HG03469 (cell line): ENCODE data around the gene KCNK1.

Experiments
- ATAC-seq: cut with Tn5 transposase; IDR thresholded peaks from one replicate; pipeline ENCODE4 v1.9.1; 2021; ENCODE audit warnings: mild to moderate bottlenecking, moderate library complexity, moderate number of reproducible peaks; ENCODE audit not compliant: unreplicated experiment

The KCNK1 gene

GRCh38 chr1:233635765-233636502, 22.0 kb downstream of the KCNK1 start:
- ATAC-seq, result no peak

DNA sequence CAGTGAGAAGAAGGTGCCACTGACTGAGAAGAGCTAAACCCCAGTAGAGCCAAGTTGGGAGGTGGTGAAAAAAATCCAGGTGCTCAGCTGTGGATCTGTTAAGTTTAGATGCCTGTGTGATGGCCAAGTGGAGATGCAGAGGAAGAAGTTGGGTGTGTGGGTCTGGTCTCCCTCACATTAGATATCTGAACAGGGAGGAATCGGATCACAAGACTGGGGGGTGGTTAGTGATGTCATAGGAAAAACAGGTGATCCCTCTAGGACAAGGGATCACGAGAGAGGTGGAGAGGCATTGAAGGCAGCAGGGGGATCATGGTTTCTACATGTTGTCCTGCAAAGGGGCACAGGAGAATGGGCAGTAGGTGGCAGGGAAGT, 22.6 kb downstream of the KCNK1 start:
- no peak for ATAC-seq

- no peak for ATAC-seq
Measured at GRCh38 chr1:233638513-233638912, 24.6 kb downstream of the KCNK1 start.

GRCh38 chr1:233639611-233640010, 25.7 kb downstream of the KCNK1 start:
- ATAC-seq, result no peak

- ATAC-seq, result no peak
Measured at GRCh38 chr1:233640179-233640578, 26.3 kb downstream of the KCNK1 start.

- no peak for ATAC-seq
Measured at GRCh38 chr1:233641029-233641428, 27.1 kb downstream of the KCNK1 start.

DNA sequence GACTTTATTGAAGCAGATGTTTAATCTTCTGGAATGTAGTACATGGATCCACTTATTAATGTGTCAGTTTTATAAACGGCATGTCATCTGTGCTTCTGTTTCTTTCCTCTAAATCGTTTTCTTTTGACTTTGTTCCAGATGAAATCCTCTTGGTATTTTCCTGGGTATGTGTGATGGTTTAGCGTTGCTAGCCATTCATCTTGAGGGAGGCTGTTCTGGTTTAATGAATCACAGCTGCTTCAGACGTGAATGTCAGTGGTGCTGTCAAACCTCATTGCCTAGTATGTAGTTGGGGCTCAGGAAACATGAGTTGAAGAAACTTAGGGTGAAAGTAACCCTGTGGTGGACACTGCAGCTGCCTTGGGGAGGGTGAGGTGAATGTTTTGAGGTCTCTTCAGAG, 33.2 kb downstream of the KCNK1 start:
- ATAC-seq, result no peak

DNA sequence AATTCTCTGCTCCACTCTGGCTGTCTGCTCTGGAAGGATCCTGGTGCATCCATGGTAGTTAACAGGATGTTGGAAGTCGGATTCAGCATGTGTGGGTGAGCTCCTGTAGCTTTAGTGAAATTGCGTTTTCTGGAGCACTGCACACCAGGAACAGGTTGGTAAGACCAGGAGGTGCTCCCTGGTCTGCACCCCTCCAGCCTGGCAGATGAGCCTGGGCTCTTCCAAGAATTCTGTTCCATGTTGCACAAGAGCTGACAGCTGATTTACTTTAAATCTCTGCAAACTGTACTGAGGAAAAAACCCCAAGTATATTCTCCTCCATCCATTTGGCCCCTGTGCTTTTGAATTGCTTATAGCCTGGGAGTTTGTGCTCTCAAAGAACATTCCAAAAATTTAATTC, 33.7 kb downstream of the KCNK1 start:
- no peak for ATAC-seq

- ATAC-seq, result no peak
Measured at GRCh38 chr1:233651061-233651460, 37.2 kb downstream of the KCNK1 start.

- no peak for ATAC-seq
Measured at GRCh38 chr1:233651563-233652233, 37.8 kb downstream of the KCNK1 start.

- ATAC-seq, result no peak
Measured at GRCh38 chr1:233652526-233652925, 38.6 kb downstream of the KCNK1 start.

DNA sequence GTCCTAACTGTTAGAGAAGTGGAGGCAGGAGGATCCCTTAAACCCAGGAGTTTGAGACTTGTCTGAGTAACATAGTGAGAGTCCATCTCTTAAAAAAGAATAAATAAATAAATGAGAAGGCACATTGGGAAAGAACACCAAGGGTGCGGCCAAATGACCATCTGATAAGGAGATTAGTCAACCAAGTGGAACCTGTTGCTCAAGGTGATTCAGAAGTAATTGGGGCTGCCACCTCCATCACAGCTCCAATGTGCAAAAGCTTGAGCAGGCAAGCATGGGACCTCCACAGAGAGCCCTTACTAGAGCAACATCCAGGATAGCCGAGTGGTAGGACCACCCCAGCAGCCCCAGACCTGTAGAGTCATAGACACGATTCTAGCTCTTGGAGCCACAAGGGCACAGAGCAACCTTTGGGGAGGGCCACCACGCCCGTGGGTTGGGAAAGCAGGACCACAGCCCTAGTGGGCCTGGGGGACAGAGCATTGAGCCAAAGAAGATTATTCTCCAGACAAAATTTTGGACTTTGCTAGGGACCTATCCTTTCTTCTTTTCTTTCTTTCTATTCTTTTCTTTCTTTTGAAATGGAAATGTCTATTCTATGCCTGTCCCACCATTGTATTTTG, 40.9 kb downstream of the KCNK1 start:
- no peak for ATAC-seq

DNA sequence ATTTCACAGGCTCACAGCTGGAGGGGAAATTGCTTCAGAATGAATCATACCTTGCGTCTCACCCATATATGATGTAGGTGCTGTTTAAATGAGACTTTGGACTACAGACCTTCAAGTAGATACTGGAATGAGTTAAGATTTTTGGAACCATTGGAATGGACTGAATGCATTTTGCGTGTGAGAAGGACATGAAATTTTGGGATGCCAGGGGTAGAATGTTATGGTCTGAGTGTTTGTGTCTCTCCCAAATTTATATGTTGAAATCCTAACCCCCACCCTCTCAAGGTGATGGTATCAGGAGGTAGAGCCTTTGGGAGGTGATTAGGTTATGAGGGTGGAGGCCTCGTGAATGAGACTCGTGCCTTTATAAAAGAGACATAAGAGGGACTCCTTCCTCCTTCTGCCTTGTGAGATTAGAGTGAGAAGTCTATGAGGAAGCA, 41.4 kb downstream of the KCNK1 start:
- ATAC-seq, result no peak

DNA sequence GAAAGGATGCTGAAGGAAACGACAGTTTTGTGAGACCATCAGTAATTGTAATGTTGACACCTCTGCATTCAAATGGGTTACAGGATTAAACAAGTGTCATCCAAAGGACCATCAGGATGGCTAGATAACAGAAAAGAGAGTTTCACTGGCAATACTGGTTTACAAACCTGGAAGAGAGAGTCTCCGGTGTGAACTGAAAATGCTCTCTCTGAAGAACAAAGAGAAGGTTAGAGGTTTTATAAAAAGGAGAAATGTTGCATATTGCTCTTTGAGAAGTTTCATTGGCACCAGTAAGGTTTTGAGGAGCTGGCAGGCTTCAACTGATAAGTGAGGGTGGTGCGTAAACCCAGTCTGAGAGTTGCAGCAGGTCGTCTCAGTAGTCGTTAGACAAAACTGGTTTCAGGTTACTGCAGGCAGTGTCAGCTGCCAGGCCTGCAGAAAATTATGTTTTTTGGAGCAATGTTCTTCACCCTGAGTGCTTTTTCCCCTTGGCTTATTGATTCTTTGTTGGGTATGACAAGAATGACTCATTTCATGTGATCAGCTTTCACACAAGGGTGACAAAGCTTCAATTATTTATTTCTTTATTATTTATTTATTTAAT, 42.2 kb downstream of the KCNK1 start:
- ATAC-seq, result no peak

- no peak for ATAC-seq
Measured at GRCh38 chr1:233656687-233657086, 42.8 kb downstream of the KCNK1 start.

DNA sequence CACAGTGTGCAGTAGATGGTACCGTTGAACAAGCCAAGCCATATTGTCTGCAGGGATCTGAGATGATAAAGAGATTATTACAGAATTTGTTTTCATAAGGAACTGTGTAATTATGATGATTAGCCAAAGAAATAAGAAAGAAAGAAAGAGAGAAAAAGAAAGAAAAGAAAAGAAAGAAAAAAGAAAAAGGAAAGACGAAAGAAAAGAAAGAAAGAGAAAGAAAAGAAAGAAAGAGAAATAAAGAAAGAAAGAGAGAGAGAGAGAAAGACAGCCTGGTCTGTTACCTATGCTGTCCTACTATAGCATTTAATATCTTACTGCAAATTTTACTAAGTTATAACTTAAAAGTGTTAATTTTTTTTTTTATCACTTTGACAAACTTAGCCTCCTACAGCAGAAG, 43.6 kb downstream of the KCNK1 start:
- ATAC-seq, result no peak

DNA sequence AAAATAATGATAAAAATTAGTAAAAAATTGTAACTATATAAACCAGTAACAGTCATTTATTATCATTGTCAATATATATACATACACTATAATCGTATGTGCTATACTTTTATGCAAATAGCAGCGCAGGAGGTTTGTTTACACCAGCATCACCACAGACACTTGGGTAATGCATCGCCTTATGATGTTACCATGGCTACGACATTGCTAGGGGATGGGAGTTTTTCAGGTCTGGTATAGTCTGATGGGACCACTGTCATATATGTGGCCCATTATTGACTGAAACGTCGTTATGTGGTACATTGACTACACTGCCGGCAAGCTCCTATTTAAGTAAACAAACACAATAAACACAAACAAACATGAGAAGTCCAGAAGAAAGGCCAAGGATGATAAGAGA, 45.6 kb downstream of the KCNK1 start:
- no peak for ATAC-seq

DNA sequence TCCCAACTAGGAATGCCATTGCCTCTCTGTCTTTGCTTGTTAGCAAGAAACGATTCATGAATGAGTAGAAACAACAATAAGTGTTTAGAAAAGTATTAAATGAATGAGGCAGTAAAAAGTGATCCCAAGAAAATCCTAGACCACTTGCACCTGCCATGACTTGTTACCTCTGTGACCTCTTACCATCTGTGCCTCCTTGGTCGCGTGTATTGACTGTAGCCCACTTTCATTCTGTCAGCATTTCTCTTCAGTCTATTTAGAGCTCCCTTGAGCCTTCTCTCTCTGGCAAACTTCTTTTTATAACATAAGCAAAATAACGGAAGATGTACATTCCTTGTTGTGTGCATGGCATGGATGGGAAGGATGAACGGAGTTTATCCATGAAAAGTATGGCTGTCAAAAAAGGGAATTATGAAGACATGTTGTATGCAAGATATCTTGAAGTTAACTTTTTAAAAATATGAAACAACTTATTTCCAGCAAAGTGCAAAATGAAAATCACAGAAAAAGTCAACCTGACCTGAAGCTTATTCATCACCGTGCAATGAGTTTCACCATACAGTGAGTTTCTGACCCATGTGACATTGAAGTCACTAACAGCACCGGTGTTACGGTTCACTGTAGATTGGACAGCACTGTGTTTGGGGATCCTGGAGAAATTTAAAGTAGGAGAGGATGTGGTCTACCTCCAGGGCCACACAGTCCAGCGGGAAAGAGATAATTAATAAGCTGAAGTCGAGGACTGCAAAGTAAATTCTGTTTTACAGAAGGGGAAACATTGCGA, 47.7 kb downstream of the KCNK1 start:
- no peak for ATAC-seq

GRCh38 chr1:233662575-233663304, 48.8 kb downstream of the KCNK1 start:
- no peak for ATAC-seq

DNA sequence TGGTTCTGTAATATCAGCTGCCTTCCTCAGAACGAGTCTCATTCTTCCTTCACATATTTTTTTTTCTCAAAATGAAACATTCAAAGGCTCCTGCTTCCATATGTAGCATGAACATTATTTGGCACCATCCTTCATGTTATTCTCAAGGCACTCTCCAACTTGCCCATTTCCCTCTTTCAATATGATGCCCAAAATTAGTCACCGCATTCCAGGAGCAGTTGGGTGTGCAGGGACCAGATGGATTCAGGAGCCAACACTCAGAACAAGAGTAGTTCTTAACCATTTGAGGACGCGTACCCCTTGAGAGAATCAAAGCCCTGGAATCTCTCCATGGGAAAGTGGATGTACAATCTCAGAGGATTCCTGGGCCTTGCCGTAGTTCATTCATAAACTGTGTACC, 50.3 kb downstream of the KCNK1 start:
- ATAC-seq, result no peak
